ENCODE results near the gene USP34.
"Not testable (repeated sequence)": the region's sequence is repeated elsewhere in the genome, so short reads cannot be mapped to it uniquely, and the experiment has no call there.

Gene USP34

GRCh38 chr2:61181382-61182058, 289.4 kb downstream of the USP34 start:
- DNase-seq, result no peak

GRCh38 chr2:61180686-61181085, 290.2 kb downstream of the USP34 start:
- DNase-seq, result no peak

DNA sequence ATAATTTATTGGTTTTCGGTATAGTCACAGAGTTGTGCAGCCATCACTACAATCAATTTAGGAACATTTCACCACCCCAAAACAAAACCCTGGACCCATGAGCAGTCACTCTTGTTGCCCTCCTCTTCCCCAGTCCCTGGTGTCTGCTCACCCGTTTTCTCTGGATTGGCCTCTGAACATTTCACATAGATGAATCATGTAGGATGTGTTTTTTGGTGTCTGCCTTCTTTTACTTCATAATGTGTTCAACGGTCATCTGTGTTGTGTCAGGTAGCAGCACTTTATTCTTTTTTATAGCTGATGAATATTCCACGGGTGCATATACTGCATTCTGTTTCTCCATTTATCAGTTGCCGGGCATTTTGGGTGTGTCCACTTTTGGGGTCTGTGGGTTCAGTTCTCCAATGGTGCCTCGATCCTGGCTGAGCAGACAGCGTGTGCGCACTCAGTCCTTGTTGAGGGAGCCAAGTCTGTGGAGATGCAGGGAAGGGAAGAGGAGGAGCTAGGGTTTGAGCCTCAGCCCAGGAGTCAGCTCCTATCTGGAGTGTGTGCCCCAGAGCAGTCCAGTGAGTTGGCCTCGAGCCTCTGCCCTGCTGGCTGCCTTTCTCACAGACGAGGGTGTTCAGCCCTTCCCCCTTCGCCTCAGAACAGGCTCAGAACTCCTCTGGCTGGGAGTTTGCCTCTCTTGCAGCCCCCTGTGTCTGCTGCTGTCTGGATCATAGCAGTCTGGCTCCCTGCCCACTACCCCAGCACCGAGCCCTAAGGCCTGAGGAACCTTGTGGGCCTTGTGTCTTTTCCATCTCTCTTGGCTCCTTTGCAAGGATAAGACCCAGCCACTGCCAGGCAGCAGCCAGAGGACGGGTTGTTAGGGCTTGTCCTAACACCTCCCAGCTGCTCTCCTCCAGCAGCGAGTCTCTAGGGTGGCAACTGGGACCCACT, 290.9 kb downstream of the USP34 start:
- DNase-seq, result peak; percentile 56 to 86

DNA sequence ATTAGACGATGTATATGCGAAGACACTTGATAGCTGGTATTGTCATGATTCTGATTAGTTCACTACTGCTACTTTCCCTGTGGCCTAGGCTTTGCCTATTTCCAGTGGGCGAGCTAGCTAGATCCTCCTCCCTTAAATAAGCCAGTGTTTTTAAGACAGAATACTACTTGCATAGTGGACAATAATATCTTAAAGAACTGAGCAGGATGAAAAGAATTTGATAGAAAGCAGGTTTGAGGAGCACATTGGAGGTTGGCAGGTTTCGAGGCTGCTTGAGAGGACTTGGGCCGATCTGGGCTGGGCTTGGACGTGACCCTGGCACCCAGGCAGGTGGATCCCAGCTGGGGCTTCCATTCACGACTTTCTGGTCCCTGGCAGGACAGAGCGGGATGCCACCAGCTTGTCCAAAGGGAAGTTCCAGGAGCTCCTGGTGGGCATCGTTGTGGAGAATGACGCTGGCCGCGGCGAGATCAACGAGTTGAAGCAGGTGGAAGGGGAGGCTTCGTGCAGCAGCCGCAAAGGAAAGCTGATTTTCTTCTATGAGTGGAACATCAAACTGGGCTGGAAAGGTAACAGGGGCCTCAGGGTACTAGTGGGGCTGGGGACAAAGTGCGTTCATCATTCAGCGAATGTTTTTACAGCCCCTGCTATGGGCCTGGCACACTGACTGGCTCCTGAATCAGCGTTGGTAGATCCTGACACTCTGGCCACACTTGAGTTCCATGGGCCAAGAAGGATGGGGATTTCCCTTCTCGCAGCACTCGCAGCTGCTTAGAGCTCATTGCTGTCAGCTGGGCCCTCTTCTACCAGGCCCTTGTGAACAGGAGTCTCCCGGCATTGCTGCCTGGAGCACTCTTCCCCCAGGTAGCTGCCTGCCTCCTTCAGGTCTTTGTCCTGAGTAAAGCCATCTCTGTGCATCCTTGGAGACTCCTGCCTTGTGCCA, 292.0 kb downstream of the USP34 start:
- DNase-seq, result peak in 1 of 2 experiments; percentile 33

DNA sequence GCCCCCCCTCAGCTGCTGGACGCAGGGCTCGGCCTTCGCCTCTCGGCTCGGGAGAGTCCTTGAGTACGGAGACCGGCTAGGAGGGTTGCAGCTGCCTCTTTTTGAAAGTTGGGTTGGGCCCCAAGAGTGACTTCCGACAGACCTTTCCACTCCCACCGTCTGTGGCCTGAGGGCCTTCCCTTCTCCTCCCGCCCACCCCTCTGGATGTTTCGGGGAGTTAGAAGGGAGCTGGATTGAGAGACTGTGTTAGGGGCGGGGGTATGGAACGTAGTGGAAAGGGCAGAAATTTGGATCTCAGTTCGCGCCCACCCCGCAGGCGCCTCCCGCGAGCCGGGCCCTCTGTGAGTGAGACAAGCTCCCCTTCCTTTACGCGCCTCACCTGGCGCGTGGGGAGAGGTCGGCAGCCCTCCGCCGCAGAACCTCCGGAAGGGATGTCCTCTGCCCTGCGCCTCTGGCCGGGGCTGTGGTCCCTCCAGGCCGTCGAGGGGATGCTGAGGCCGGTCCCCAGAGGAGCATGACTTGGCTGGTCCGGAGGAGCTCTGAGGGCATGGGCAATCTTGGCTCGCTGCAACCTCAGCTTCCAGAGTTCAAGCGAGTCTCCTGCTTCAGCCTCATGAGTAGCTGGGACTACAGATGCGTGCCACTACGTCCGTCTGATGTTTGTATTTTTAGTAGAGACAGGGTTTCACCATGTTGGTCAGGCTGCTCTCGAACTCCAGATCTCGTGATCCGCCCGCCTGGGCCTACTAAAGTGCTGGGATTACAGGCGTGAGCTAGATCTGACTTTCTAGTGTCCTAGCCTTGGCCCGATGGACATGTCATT, 292.9 kb downstream of the USP34 start:
- DNase-seq, result no peak

- DNase-seq, result peak; percentile 86 to 94
These were observed 293.8 kb downstream of the USP34 start for GRCh38 chr2:61176755-61177726.

GRCh38 chr2:61175036-61175435, 295.9 kb downstream of the USP34 start:
- no peak for DNase-seq

DNA sequence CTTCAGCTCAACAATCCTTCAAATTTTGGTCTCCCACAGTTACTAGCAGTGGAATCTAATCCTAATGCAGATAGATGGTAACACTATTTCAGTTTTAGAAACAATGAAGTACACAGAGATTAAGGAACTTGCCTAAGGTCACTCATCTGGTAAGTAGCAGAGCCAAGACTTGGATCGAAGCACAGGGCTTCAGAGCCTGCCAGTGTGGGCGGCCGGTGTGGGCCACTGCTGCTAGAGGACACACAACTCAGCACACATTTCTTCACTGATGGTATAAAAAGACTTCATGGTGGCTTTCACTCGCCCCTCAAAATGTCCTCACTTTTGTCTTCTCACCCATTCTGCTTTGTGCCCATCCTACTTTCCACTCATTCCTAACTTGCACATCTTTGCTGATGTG, 297.8 kb downstream of the USP34 start:
- DNase-seq, result no peak

DNA sequence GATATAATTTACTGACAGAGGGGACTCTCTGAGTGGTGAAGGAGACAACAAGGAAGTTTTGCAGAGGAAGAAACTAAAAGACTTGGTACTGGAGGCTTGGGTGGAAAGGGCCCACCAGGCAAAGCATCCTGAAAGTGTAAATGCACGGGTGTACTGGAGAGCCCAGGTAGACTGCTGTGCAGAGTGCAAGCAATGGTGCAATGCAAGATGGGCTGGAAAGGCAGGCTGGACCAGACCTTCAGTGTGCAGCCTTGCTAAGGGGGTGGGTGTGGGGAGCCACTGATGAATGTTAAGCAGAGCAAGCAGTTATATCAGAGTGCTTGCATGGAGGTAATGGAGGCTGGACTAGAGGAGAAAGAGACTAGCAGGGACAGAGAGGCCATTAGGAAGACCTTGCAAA, 298.2 kb downstream of the USP34 start:
- no peak for DNase-seq

GRCh38 chr2:61167579-61167978, 303.3 kb downstream of the USP34 start:
- no peak for DNase-seq

DNA sequence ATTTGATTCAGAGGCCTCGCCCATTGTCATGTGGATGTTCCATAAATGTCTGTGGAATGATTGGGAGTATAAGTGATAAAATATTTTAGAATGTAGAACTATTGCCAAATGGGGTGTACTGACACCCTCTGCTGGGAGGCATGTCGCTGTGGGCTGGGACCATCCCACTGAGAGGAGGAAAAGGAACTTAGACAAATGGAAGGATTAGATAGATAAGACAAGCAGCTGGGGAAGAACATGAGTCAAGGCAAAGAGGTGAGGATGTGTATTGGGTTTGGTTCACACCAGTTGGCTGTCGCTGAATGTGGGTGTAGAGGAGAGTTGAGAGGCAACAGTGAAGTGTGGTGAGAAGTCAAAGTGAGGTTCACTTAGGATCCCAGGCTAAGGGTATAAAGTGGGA, 304.9 kb downstream of the USP34 start:
- DNase-seq, result no peak

GRCh38 chr2:61165082-61165481, 305.8 kb downstream of the USP34 start:
- not testable (repeated sequence) for DNase-seq

DNA sequence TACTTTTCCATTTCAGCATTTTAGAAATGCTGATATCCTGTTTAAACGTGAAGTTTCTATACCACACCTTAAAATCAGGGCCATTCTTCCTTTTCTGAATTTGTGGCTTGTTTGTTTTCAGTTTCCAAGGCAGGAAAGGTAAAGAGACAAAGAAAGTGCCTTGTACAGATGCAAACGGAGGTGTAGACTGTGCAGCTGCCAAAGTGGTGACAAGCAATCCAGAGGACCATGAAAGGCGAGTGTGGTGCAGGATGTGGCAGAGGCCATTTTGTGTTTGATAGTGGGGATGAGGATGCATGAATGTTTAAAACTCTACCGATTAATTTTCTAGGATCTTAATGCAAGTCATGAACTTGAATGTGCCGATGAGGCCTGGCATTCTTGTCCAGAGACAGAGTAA, 308.2 kb downstream of the USP34 start:
- DNase-seq, result no peak

DNA sequence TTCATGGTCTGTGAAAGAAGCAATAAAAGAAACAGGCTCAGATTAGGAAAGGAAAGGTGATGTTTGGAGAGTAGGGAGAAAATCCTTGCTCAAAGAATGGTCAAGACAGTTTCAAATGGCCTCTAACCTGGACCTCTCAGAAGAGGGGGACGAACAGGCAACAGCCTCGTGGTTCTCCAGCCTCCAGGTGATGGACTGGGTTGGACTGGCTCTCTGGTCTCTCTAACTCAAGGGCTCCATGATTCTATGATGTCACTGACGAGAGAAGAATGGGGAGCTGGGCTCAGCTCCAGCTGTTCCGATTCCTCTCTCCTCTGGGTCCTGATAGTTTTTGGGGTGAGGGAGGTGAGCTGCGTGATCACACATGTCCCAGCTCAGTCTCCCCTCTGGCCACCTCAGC, 309.0 kb downstream of the USP34 start, which contains the start of gene C2orf74:
Gene C2orf74 (plus strand): TSS at position 301 of the 400 bp plus-strand sequence. CDS start 327 bp downstream, outside the sequence.
- no peak for DNase-seq

- no peak for DNase-seq
These were observed 312.4 kb downstream of the USP34 start for GRCh38 chr2:61158356-61158955.

DNA sequence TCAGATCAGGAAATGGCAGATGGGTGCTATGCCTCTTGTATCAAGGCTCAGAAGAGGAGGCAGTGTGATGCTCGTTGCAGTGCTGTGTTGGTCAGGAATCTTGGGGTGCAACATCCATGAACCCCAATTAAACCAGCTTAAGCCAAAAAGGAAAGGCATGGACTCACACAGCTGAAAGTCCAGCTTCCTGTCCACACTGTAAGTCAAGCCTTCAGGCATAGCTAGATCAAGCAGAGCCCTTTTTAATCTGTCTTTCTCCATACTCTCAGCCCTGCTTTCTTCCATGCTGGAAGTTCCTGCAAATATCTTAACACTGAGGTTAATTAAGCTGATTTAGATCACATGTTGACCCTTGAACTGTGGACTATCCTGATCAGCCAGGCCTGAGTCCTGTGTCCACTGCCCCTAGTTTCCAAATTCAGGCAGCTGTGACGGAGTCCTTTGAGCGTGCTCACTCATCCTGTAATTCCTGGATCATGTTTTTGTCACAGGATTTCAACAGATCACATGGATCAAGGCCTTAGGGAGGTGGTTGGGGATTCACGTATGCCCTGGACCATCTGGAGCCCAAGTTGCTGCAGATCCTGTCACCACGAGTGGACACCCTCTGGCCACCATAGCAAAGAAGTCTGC, 313.4 kb downstream of the USP34 start:
- no peak for DNase-seq

DNA sequence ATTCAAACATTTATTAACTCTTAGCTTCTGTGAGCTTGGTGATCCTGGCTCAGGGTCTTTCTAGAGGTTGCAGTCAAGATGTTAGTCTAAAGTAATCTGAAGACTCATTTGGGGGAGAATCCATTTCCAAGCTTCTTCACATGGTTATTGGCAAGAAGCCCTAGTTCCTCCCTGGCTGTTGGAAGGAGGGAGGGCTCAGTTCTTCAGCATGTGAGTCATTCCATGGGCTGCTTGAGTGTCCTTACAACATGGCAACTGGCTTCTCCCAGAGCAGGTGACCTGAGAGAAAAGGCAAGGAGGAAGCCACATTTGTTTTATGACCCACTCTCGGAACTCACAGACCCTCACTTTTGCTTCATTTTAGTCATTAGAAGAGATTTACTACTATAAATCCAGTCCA, 319.5 kb downstream of the USP34 start:
- peak in 1 of 2 experiments; percentile 6 for DNase-seq

- DNase-seq, result no peak
These were observed 321.8 kb downstream of the USP34 start for GRCh38 chr2:61149074-61149473.

DNA sequence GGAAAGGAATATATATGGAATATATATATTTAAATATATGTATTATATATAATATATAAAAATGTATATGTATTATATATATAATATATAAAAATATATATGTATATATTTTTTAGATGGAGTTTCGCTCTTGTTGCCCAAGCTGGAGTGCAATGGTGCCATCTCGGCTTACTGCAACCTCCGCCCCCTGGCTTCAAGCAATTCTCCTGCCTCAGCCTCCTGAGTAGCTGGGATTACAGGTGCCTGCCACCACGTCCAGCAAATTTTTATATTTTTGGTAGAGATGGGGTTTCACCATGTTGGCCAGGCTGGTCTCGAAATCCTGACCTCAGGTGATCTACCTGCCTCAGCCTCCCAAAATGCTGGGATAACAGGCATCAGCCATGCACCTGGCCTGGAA, 322.8 kb downstream of the USP34 start:
- not testable (repeated sequence) for DNase-seq

DNA sequence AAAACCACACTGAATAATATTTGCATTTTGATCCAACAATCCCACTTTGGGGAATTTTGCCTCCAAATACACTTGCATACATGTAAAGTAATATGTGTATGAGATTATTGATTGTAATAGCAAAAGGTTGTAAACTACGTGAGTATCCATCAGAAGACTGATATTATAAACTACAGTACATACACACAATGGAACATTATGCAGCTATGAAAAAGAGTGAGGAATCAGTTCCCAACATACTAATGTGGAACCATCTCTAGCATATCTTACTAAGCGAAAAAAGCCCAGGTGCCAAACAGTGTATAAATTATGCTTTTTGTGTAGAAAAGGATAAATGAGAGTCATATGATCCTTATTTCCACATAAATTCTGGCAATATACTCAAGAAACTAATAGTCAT, 324.9 kb downstream of the USP34 start:
- DNase-seq, result no peak

All from NCI-H446 (cell line).